ENCODE data around the gene GTPBP3. TPM values are rescaled to one million over a fixed set of nuclear protein-coding genes. Genes with fewer than 3 reads are reported as not detected.
A peak's percentile ranks its signal among the peaks of the same experiment; 100 is the strongest.

The GTPBP3 gene
- total RNA-seq, 2 experiments from 2014 or later, result 40.4 to 44.4 TPM

DNA sequence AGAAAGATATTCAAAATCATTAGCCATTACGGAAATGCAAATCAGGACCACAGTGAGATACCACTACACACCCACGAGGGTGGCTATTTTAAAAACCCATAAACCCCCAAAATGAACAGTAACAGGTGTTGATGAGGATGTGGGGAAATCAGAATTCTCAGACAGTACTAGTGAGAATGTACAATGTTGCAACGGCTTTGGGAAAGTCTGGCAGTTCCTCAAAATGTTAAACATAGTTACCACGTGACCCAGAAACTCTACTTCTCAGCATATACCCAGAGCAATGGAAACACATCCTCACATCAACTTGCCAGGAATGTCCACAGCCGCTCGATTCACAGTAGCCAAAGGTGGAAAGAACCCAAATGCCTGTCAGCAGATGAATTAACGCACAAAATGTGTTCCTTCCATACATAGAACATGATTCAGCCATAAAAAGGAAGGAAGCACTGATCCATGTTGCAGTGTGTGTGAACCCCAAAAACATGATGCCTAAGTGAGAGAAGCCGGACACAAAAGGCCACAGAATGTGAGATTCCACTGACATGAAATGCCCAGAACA, 32.8 kb downstream of the GTPBP3 start:
- H3K4me3 Mint-ChIP-seq, result no peak overlapping the region
- no peaks in the 10 kb centered on the region for H3K36me3 Mint-ChIP-seq
- no peak for ATAC-seq
- no peak overlapping the region for H3K27ac Mint-ChIP-seq
- peaks cover 7% of the 10 kb centered on the region for H3K4me1 Mint-ChIP-seq
- no peak for DNase-seq
- no peaks in the 10 kb centered on the region for H3K9me3 Mint-ChIP-seq (ENCODE audit: low read depth)
- CTCF ChIA-PET, result no interaction called here
- H3K27me3 Mint-ChIP-seq, result peaks cover 11% of the 10 kb centered on the region

DNA sequence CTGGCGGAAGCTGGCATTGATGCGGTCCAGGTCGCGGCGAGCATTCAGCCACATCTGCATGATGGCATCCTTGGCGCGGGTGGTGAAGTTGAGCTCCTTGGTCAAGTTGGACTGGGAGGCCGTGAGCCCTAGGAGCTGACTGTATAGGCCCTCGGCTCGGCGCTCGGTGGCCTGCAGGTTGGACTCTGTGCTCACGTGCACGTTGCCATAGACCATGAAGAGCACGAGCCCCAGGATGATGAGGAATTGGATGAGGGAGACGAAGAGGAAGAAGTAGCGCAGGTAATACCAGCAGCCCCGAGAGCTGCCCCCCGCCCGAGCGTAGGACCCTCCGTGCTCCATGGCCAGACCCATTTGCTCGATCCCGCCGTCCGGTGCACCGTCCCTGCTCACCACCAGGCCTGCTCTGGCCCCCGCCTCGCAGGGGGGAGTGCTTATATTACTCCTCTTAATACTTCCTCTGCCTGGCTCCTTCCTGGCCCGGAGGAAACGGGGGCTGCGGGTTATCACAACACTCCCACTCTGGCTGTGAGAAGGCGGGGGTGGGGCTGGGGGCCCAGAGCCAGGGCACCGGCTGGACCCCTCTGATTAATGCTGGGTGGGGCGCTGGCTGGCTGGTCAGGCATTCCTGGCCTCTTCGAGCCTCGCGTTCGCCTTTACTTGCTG, 39.7 kb downstream of the GTPBP3 start, which contains the start of gene PLVAP:
Gene PLVAP (minus strand): TSS at position 408 of the 666 bp plus-strand sequence. CDS start 54 bp downstream, at position 354.
- CTCF ChIA-PET, result interaction anchor here (1.6 to 2.7 kb wide), 2 partner anchors 9 to 14 kb away, joined by 4 to 12 read pairs; no protein-coding TSS in a partner anchor
- Mint-ChIP-seq H3K27ac (no peak within 1 kb of the TSS), H3K4me1 (peaks cover 2% of the 10 kb centered on the region), H3K4me3 (no peak within 1 kb of the TSS), H3K9me3 (ENCODE audit: low read depth) (no peaks in the 10 kb centered on the region), H3K27me3 (peaks cover 8% of the 10 kb centered on the region), H3K36me3 (peaks cover 5% of the 10 kb centered on the region)
- ATAC-seq, result no peak
- DNase-seq, result no peak

DNA sequence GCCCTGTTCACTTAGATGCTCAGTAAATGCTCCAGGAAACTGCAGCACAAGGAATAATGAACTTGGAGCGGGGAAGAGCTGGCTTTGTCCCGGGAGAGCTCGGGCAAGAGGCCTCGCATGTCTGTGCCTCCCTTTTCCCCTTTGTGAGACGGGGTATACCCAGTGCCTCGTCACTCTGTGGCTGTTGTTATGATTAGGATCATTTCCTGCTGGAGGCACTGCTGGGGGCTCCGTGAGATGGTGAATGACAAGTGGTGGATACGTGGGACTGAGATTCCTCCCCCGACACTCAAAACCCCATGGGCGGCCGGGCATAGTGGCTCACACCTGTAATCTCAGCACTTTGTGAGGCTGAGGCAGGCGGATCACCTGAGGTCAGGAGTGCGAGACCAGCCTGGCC, 40.9 kb downstream of the GTPBP3 start:
- no peak overlapping the region for H3K4me3 Mint-ChIP-seq
- H3K4me1 Mint-ChIP-seq, result peaks cover 8% of the 10 kb centered on the region
- CTCF ChIA-PET, result interaction anchor here (2.7 kb wide), 1 partner anchor 8 kb away, joined by 12 read pairs; no protein-coding TSS in a partner anchor
- H3K27ac Mint-ChIP-seq, result no peak overlapping the region
- peaks cover 8% of the 10 kb centered on the region for H3K27me3 Mint-ChIP-seq
- ATAC-seq (no peak), DNase-seq (no peak)
- H3K9me3 Mint-ChIP-seq (ENCODE audit: low read depth), result no peaks in the 10 kb centered on the region
- peaks cover 5% of the 10 kb centered on the region for H3K36me3 Mint-ChIP-seq

DNA sequence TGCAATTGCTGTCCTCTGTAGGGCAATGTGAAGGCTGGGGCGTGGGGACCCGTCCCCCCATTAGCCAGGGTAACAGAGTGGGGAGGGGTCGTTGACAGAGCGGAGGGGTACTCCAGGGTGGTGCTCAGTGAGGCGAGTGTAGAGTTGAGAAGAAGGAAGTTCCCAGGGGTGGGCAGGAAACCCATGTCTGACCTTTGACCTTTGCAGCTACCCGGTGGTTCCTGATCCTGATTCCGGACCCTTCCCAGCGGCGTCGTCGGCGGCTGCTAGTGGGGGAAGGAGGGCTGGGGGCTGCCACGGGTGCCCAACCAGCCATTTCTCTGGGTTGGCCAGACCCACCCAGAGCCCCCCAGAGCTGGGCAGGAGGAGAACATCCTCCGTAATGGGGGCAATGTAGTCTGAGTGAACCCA, 41.9 kb downstream of the GTPBP3 start:
- CTCF ChIA-PET, result no interaction called here
- no peaks in the 10 kb centered on the region for H3K9me3 Mint-ChIP-seq (ENCODE audit: low read depth)
- no peak overlapping the region for H3K4me3 Mint-ChIP-seq
- DNase-seq (no peak), ATAC-seq (no peak)
- H3K27ac Mint-ChIP-seq, result no peak overlapping the region
- H3K36me3 Mint-ChIP-seq, result peaks cover 5% of the 10 kb centered on the region
- H3K27me3 Mint-ChIP-seq, result peaks cover 8% of the 10 kb centered on the region
- peaks cover 8% of the 10 kb centered on the region for H3K4me1 Mint-ChIP-seq

DNA sequence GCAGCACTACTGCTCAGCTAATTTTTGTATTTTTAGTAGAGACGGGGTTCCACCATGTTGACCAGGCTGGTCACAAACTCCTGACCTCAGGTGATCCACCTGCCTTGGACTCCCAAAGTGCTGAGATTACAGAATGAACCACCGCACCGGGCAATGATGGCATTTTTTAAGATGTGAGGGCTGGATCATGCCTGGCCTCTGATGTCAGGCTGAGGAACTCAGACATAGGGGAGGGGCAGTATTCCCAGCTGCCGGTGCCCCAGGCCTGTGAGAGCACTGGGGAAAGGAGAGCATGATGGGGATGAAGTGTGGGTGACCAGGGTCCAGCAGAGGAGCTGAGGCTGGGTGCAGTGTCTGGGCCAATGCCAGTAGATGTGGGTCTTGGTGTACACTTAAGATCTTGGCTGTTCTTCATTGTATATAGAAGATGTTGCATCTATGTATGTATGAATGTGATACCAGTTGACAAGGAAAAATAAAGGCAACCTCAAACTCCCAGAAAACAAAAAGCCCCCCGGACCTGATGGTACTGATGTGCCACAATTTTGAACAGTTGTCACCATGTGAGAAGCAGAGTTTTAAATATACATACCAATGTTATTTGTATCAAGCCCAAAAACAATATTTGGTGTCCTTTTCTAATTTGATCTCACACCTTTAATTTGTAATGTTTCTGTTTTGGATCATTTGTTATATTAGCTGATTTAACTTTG, 43.2 kb downstream of the GTPBP3 start:
- no peaks in the 10 kb centered on the region for H3K9me3 Mint-ChIP-seq (ENCODE audit: low read depth)
- H3K4me1 Mint-ChIP-seq, result peaks cover 8% of the 10 kb centered on the region
- CTCF ChIA-PET, result interaction anchor here (0.7 to 1.4 kb wide), 2 partner anchors 8 to 1433 kb away, joined by 3 to 5 read pairs; no protein-coding TSS in a partner anchor
- peaks cover 8% of the 10 kb centered on the region for H3K27me3 Mint-ChIP-seq
- no peak overlapping the region for H3K27ac Mint-ChIP-seq
- ATAC-seq, result no peak
- DNase-seq, result no peak
- no peak overlapping the region for H3K4me3 Mint-ChIP-seq
- H3K36me3 Mint-ChIP-seq, result peaks cover 5% of the 10 kb centered on the region

DNA sequence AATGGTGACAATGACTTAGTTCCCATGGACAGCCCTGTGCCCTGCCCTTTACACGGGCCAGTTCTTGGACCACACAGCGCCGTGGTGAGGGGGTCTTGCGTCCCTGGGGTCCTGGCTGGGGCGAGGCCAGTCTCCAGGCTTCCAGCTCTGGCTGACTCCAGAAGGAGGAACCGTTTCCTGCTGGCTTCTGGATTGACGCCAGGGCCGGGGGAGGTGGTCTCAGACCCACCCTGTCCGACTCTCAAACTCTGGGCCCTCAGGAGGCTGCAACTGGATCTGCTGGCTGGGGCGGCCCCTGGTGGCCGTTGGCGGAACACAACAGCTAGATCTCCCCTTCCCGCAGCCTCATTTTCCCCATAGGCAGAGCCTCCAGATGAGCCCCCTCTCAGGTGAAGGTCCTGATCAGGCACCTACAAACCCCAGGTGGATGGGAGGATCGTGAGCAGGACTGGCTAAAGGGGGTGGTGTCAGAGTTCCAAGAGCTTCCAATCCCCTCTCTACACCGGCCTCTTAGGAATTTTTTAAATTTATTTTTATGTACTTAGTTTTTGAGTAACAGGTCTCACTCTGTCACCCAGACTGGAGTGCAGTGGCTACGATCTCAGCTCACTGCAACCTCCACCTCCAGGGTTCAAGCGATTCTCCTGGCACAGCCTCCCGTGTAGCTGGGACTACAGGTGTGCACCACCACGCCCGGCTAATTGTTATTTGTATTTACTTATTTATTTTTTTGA, 48.7 kb downstream of the GTPBP3 start:
- CTCF ChIA-PET, result interaction anchor here (0.6 to 10.4 kb wide), 37 partner anchors 9 to 979 kb away, joined by 3 to 92 read pairs (median 5); partner anchors contain the start of genes ANO8, BABAM1, BST2 and DDA1
- Mint-ChIP-seq H3K4me3 (no peak overlapping the region), H3K9me3 (ENCODE audit: low read depth) (no peaks in the 10 kb centered on the region), H3K36me3 (peaks cover 1% of the 10 kb centered on the region), H3K27ac (no peak overlapping the region), H3K27me3 (peaks cover 26% of the 10 kb centered on the region), H3K4me1 (peaks cover 11% of the 10 kb centered on the region)
- ATAC-seq (peak; percentile 59), DNase-seq (peak; percentile 72)

DNA sequence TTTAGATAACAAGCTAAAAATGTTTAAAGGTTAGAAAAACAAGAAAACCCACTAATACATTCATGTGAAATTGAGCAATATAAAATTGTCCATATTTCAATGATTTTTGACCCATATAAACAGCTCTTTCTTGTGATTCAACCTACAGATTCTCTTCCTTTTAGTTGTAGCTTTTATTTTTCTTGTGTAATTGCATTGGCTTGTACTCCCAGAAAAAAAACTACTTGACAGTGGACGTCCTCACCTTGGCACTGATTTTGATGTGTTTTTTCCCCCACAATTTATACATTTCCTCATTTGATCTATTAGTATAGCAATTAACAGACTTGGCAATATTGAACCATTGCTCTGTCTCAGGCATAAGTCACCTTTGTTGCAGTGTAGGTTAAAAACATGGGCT, 51.9 kb downstream of the GTPBP3 start:
- ATAC-seq (no peak), DNase-seq (no peak)
- H3K9me3 Mint-ChIP-seq (ENCODE audit: low read depth), result no peaks in the 10 kb centered on the region
- no peaks in the 10 kb centered on the region for H3K36me3 Mint-ChIP-seq
- H3K27me3 Mint-ChIP-seq, result peaks cover 33% of the 10 kb centered on the region
- peaks cover 19% of the 10 kb centered on the region for H3K4me1 Mint-ChIP-seq
- CTCF ChIA-PET, result interaction anchor here (0.6 to 10.4 kb wide), 17 partner anchors 9 to 715 kb away, joined by 3 to 92 read pairs (median 5); partner anchors contain the start of genes BABAM1, BST2, DDA1 and MRPL34
- H3K4me3 Mint-ChIP-seq, result no peak overlapping the region
- H3K27ac Mint-ChIP-seq, result no peak overlapping the region

DNA sequence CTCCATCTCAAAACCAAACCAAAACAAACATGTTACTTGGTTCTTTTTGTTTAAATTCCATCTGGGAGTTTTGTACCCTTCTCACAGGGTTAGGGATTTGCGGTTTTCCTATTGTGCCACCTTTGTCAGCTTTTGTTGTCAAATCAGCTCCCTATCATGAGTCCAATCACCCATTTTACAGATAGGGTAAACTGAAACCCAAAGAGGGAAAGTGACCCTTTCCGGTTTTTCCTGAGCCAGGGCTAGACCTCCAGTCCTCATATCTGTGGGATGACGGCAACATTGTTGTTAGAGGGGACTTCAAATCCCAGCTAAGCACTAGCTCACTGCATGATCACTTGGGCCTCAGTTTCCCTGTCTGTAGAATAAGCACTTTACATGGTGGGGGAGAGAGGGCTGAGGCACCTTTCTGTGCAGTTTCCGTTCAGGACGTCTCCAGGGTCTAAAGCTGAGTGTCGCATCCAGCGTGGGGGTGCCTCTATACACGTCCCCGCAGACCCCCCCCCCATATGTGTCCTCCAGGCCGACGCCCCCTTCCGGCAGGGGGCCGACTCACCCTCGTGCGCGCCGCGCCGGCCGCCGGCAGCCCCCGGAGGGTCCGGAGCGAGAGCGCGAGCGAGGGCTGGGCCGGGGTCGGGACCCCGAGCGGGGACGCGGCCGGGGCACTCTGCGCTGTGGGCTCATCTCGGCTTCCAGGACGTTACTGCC, 52.8 kb downstream of the GTPBP3 start:
- Mint-ChIP-seq H3K27me3 (peaks cover 33% of the 10 kb centered on the region), H3K9me3 (ENCODE audit: low read depth) (no peaks in the 10 kb centered on the region), H3K4me1 (peaks cover 23% of the 10 kb centered on the region), H3K36me3 (no peaks in the 10 kb centered on the region), H3K27ac (no peak overlapping the region), H3K4me3 (peak overlapping the region; percentile 77)
- CTCF ChIA-PET, result interaction anchor here (0.6 to 10.4 kb wide), 15 partner anchors 8 to 716 kb away, joined by 3 to 92 read pairs (median 5); partner anchors contain the start of genes BST2, DDA1, MRPL34 and MVB12A
- no peak for ATAC-seq
- no peak for DNase-seq

DNA sequence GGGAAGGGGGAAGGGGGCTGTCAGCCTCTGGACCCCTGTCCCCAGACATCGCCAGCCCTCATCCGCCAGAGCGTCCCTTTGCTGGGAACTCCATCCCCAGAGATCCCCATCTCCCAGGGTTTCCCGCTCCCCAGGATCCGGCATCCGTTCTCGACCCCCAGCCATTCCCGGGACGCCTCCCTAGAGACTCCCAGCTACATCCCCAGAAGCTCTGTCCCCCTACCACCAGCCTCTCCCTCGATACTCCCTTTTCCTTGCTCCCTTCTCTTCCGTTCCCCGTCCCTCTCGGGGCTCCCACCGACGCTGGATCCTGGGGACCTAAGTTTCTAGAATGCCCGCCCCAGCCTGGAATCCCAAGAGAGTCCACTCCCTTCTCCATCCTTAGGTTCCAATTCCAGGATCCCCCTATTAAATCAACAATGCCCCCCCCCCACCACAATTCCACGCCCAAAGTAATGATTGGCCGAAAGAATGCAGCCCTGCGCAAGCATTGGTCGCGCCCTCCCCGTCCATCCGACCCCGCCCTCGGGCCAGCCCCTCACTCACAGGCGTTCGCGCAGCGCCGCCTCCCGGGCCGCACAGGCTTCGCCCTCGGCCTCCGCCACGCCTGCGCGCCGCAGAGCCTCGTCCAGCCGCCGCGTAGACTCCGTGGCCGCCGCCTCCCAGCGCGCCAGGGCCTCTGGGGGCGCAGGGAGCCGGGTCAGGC, 53.5 kb downstream of the GTPBP3 start:
- H3K27ac Mint-ChIP-seq, result no peak overlapping the region
- peak; percentile 99 for ATAC-seq

DNA sequence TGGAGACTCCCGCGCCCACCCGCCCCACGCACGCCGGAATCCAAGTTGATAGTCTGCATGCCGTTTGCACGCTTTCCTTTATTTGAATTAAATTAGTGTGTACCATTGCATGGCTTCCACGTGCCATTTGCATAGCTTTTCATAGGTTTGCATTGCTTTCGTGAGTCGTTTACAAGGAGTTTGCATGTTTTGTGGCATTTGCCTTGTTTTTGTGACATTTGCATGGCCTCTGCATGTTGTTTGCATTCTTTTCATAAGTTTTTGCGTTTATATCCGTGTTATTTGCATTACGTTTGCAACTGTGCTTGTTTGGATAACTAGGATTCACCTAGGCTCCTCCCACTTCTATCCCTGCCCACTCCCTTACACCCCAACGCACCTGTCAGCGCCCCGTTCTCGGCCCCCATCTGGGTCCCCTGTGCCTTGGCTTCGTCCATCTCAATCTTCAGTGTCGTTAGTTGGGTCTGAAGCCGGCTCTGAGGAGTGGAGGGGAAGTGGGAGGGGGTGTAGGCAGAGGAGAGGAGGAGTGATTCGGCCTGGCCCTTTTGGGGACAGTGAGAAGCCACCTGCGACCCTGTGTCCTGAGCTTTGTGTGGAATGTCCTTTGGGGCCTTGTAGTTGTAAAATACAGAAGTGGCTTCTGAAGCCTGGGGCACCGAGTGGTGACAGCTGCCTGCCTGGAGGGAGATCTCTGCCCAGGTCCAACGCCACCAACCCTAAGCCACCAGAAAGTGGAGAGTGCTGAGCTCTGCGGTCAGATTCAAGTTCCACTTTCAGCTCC, 54.2 kb downstream of the GTPBP3 start:
- H3K27me3 Mint-ChIP-seq, result peaks cover 33% of the 10 kb centered on the region
- peak overlapping the region; percentile 50 for H3K4me3 Mint-ChIP-seq
- no peak overlapping the region for H3K27ac Mint-ChIP-seq
- ATAC-seq (no peak), DNase-seq (no peak)
- CTCF ChIA-PET, result interaction anchor here (0.5 to 10.4 kb wide), 9 partner anchors 12 to 433 kb away, joined by 3 to 92 read pairs (median 4); partner anchors contain the start of genes DDA1 and PLVAP
- peaks cover 27% of the 10 kb centered on the region for H3K4me1 Mint-ChIP-seq
- no peaks in the 10 kb centered on the region for H3K9me3 Mint-ChIP-seq (ENCODE audit: low read depth)
- H3K36me3 Mint-ChIP-seq, result no peaks in the 10 kb centered on the region

More for the DNA sequence above, 53.5 kb downstream of the GTPBP3 start:
- Mint-ChIP-seq H3K27me3 (peaks cover 33% of the 10 kb centered on the region), H3K4me1 (peaks cover 27% of the 10 kb centered on the region), H3K4me3 (peak overlapping the region; percentile 77), H3K9me3 (ENCODE audit: low read depth) (no peaks in the 10 kb centered on the region), H3K36me3 (no peaks in the 10 kb centered on the region)
- CTCF ChIA-PET, result interaction anchor here (0.5 to 10.4 kb wide), 11 partner anchors 8 to 434 kb away, joined by 3 to 92 read pairs (median 5); partner anchors contain the start of genes DDA1 and PLVAP
- peak; percentile 90 for DNase-seq
